ENCODE data around the gene KRTAP9-9.
"Not testable (repeated sequence)": the region's sequence is repeated elsewhere in the genome, so short reads cannot be mapped to it uniquely, and the experiment has no call there.

Gene KRTAP9-9

DNA sequence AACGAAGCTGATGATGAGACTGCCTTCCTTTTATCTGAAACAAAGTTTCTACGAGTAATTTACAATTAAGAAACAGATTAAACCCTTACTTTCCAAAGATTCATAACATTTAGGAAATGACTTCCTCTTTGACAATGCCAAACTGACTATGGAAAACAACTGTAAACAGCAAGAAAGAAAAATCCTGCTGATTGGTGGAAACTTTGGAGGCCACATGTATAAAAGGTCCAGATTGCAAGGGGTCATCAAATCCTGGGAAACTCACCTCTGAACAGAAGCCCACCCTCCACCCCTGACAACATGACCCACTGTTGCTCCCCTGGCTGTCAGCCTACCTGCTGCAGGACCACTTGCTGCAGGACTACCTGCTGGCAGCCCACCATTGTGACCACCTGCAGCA, 9.9 kb downstream of the KRTAP9-9 start, which contains the start of gene KRTAP9-6:
Gene KRTAP9-6 (plus strand): TSS at position 301 of the 400 bp plus-strand sequence. CDS start 0 bp downstream, at position 301.
- no peak for DNase-seq

DNA sequence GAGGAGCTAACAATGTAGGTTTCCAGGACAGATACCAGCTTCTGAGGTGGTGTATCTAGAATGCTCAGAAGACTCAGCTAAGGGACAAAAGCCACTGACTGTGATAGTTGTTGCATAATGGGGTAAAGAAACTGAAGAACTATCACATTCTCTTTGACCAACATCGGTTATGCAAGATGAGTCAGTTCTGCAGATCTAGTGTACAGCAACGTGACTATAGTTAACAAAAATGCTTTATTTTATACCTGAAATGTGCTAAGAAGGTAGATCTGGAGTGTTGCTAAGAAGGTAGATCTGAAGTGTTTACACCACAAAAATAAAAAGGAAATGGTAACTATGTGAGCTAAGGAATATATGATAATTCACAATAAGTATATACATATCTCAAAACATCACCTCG, 12.5 kb downstream of the KRTAP9-9 start:
- no peak for DNase-seq

DNA sequence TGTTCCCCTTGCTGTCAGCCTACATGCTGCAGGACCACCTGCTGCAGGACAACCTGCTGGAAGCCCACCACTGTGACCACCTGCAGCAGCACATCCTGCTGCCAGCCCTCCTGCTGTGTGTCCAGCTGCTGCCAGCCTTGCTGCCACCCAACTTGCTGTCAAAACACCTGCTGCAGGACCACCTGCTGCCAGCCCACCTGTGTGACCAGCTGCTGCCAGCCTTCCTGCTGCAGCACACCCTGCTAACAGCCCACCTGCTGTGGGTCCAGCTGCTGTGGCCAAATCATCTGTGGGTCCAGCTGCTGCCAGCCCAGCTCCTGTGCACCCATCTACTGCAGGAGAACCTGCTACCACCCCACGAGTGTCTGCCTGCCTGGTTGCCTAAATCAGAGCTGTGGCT, 16.1 kb downstream of the KRTAP9-9 start:
- not testable (repeated sequence) for DNase-seq

DNA sequence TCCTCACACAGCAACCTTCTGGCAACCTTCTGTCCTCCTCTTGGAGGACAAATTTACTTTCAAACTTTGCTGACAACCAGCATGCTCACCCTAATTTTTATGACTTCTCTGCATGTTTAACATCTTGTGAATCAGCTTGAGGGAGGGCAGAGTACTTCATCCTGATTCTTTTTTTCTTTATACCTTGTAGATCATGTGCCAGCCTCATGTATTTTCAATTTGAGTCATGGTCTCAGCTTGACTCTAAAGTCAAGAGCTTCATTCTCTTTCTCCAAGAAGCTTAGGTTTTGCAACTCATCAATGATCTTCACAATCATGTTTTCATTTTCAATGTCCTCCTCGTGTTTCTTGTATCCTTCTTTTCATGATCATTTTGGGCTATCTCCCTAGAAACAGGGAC, 16.7 kb downstream of the KRTAP9-9 start:
- no peak for DNase-seq

DNA sequence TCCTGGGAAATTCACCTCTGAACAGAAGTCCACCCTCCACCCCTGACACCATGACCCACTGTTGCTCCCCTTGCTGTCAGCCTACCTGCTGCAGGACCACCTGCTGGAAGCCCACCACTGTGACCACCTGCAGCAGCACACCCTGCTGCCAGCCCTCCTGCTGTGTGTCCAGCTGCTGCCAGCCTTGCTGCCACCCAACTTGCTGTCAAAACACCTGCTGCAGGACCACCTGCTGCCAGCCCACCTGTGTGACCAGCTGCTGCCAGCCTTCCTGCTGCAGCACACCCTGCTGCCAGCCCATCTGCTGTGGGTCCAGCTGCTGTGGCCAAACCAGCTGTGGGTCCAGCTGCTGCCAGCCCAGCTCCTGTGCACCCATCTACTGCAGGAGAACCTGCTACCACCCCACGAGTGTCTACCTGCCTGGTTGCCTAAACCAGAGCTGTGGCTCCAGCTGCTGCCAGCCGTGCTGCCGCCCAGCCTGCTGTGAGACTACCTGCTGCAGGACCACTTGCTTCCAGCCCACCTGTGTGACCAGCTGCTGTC, 20.5 kb downstream of the KRTAP9-9 start, which contains the start of gene KRTAP9-7:
Gene KRTAP9-7 (plus strand): TSS at position 51 of the 543 bp plus-strand sequence. CDS start 0 bp downstream, at position 51.
- DNase-seq, result not testable (repeated sequence)

DNA sequence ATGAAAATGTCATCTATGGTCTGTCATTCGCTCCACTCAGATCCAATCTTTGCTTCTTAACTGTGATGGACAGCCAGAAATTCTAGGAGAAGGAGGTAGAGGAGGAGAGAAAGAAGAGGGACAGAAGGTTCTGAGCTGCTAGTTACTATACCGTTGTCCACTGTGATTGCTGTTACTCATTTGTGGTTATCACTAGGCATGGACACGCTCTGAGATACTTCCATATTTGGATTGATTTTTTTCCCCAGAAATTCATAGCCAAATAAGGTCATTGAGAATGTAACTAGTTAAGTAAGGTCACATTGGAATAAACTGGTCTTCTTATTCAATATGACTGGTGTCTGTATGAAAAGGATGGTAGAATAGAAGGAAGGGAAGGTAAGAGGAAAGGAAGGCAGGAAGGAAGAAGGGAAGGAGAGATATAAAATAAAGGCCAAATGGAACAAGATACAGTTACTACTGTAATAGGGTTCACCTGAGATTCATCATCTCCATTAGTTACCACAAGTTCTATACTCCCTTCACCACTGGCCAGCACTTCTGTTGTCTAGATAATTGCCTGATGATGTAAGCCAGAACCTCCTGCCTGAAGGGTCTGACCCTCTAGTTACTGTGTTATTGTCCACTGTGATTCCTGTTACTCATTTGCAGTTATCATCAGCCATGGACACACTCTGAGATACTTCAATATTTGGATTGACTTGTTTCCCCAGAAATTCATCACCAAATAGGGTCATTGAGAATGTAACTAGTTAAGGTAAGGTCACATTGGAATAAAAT, 23.2 kb downstream of the KRTAP9-9 start:
- DNase-seq, result peak; percentile 49

DNA sequence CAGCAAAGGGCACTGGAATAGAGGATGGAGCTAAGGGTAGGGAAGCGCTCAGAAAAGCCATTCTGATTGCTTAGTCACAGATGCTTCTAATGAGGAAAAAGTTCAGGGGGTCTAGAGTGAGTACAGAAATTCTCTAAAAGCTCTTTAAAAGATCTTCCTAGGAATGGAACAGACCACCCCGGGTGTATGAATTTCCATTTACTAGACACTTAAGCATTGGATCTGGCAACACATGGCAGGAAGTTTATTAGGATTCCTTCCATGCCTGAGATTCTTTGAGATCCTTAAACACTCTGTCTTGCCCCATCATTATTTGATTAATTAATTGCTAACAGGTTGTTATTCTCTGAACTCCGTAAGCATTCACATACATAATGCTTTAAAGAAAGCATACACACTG, 28.9 kb downstream of the KRTAP9-9 start:
- peak; percentile 83 for DNase-seq

DNA sequence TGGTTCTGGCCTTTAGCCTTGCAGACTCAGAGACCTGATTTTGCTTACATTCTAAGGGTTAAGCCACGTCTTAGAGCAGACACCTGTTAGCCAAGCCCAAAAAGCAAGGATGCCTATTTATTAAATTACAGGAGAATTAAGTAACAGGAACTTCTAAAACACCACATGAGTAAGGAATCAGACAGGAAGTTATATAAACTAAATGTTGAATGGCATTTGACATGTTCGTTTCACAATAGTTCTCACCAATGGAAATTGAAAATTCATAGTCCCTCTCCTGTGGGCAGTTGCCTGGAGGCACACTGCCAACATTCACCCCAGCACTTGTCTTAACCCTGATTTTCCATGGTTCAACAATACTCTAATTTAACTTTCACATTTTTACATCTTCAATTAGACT, 29.4 kb downstream of the KRTAP9-9 start:
- DNase-seq, result no peak

DNA sequence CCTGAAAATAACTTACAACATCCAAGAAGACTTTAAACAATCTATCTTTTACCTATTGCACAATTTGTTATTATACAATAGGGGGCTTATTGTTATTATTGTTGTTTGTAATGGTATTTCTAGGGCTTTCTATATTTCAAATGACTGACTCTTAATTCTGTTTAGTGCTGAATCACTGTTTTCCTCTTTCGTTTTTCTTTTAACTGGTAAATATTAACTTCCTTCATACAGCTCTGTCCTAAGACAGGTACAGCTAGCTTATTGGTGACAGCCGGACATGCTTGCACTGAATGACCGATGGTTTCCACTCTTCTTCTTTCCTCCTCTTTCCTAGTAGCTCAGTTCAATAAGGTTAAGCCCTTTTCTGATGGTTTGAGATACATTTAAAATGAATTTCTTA, 31.9 kb downstream of the KRTAP9-9 start:
- no peak for DNase-seq

DNA sequence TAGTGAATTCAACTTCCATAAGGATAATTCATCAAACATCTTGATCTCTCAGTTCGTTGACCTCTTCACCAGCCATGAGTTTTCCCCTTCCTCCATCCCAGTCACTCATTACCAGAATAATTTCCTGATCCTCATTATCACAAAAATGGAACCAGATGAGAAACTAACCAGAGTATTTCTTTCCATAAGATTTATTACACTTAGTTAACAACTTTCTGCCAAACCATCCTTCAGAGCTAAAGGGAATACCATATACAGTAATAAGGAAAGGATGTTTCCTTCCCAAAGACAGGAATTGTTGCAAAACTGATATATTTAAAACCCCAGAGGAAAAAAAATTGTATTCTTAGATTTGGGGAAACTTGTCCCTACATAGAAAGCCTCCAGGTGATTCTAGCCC, 38.8 kb downstream of the KRTAP9-9 start:
- DNase-seq, result no peak

DNA sequence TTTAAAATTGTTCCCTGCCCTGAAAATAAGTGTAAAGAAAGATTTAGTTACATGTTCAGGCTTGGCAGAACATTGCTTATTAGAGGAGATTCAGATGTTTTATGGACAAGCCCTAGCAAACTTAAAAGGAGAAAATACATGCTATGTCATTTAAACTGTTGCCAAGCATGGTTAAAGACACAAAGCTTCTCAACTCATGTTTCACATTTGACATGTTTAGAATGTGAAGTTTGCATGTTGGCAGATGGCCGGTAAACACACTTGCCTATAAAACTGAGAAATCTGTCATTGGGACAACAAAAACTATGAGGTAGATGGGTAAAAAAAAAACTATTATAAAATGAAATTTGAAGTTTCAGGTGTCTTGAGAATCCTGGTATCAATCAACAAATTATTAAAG, 41.7 kb downstream of the KRTAP9-9 start:
- DNase-seq, result no peak

DNA sequence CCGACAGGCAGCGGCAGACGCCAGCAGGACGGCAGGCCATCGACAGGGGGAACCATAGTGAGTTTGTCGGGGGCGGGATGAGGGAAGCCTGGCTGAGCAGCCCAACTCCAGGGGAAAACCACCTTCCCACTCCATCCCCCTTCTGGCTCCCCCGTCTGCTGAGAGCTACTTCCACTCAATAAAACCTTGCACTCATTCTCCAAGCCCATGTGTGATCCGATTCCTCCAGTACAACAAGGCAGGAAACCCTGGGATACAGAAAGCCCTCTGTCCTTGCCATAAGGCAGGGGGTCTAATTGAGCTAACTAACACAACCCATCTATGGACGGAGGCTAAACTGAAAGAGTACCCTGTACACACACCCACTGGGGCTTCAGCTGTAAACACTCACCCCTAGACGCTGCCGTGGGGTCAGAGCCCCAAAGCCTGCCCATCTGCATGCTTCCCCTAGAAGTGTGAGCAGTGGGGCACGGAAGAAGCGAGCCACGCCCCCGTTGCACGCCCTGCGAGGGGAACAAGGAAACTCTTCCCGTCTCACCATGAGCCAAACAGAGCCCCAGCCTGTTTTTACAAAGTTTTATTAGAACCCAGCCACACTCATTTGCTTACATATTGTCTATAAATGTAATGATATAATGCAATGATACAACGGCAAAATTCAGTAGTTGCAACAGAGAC, 43.4 kb downstream of the KRTAP9-9 start:
- no peak for DNase-seq

DNA sequence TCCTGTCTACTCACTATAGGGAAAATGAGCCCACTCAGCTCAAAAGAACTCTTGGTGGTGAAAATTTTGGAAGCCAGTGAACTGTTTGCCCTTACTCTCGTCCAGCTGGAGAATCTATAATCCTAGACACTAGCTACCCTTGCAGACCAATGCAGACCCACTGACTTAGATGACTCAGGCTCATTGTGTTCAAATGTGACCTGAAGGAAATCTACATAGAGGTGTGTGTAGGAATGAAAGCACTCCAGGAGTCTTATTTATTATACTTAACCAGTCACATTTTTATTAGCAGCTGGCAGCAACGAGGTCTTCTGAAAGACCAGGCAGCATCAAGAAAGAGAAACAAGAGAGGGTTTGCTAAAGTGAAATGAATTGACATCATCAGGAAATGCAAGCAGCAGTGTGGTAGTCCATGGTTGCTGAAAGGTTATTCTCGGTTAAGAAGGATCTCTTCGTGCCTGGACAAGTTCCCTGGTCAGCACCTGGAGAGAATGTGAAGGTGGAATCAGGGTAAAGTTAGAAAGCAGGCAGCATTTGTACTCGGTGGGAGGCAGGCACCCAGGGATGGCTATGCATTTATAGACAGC, 46.1 kb downstream of the KRTAP9-9 start:
- no peak for DNase-seq

DNA sequence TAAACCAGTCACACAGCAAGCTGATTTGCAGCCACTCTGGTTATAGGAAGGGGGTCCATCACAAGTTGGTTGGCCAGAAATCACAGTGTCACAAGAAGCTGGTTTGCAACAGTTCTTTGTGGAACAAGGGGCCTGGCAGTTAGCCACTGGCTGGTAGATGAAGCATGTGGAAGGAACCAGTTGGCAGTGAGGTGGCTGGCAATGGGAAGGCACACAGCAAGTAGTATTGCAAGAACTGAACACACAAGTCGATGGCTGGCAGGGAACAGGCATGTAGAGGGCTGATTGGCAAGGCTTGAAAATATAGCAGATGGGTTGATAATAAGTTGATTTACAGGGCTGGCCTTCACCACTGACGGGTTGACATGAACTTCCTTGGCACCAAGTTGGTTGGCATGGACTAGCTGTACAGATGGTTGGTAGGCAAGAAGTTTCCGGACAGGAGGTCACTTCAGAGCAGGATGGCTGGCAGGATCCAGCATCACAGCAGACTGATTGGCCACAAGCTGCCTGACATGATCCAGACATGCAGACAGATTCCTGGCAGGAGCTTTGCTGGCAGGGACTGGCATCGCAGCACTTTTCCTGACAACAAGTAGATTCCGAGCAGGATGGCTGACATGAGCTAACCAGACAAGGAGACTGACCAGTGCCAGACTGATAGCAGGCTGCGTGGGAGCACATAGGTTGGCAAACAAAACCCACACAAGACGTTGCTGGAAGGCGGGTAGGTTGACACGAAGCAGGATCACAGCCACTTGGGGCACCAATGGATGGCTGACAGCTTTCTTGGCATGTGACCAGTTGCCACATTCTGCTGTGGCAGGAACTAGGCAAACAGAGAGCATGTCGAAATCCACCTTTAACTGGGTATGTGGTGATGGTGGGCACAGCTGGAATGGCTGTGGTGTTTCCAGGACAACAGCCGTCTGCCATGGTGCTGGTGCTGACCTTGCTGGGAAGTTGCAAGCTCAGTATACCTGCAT, 47.0 kb downstream of the KRTAP9-9 start, which contains the start of gene KRTAP29-1:
Gene KRTAP29-1 (minus strand): TSS at position 936 of the 986 bp plus-strand sequence. CDS start 0 bp downstream, at position 936.
- no peak for DNase-seq

DNA sequence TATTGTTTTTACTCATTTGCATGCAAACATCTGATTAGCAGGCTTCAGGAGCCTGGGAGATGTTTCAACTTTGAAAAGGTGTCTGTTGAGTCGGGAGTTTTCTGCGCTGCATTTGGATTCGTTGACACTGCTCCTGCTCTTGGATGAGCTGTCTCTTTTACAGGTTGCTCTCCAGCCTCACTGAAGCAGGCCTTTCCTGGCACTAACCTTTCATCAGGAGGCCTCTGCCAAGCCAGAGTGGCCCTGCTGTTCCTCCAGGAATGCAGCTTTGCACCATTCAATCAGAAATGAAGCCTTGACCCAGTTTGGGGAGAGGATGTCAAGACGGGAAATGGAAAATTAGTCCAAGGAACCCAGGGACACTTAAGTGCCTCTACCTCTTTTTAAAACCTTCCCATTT, 47.8 kb downstream of the KRTAP9-9 start:
- DNase-seq, result no peak

DNA sequence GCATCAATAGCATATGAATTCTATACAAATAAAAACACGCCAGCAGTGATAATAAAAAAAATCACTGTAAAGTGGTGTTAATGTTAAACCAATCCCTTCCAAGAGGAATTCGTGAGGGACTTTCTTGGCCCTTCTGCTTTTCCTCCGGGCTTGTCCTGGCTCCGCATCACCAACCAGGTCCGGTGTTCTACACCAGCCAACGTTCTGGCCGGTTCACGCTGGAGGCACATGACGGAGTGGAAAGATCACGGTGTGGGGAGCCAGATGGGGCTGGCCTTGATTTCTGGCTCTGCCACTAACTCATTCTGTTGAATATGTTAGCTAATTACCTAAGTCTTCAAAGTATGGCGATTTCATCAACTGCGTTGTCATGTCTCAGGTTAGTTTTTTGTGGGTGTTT, 48.9 kb downstream of the KRTAP9-9 start:
- DNase-seq, result no peak

All from fibroblast of skin of back (primary cell).